Activated T-helper 17 cell treated with anti-CD3 and anti-CD28 coated beads, Interleukin-2, amount 50 U/mL, for 72 hours (primary cell): Measurements from ENCODE around the gene GRB7. TPM values are rescaled to one million over a fixed set of nuclear protein-coding genes. Genes with fewer than 3 reads are reported as not detected.
"Not testable (repeated sequence)": the region's sequence is repeated elsewhere in the genome, so short reads cannot be mapped to it uniquely, and the experiment has no call there.

Source experiments
- ATAC-seq: fragments of 150-1000 bp; cut with Tn5 transposase; replicated peaks from 2 replicates; pipeline ENCODE4 v1.10.0; 2021; ENCODE audit warnings: mild to moderate bottlenecking, moderate library complexity
- H3K27ac Mint-ChIP-seq: one replicate; pipeline ENCODE4 v1.8.0; 2022; ENCODE audit warnings: mixed read lengths
- H3K27me3 Mint-ChIP-seq: one replicate; pipeline ENCODE4 v1.8.0; 2022; ENCODE audit warnings: mixed read lengths
- H3K36me3 Mint-ChIP-seq: one replicate; pipeline ENCODE4 v1.8.0; 2022; ENCODE audit warnings: low read depth, mild to moderate bottlenecking, mixed read lengths
- H3K4me1 Mint-ChIP-seq: one replicate; pipeline ENCODE4 v1.8.0; 2022; ENCODE audit warnings: mixed read lengths
- H3K4me3 Mint-ChIP-seq: one replicate; pipeline ENCODE4 v1.8.0; 2022; ENCODE audit warnings: mild to moderate bottlenecking, mixed read lengths
- H3K9me3 Mint-ChIP-seq: one replicate; pipeline ENCODE4 v1.8.0; 2022; ENCODE audit warnings: mixed read lengths
- total RNA-seq, 2 donors: library from RNA; stranded (reverse); gene quantifications; one replicate each; pipeline ENCODE4 v1.2.3, GENCODE V29; 2022

Gene GRB7
- total RNA-seq, 2 donors from 2014 or later = 0.40 TPM; not detected in 1

DNA sequence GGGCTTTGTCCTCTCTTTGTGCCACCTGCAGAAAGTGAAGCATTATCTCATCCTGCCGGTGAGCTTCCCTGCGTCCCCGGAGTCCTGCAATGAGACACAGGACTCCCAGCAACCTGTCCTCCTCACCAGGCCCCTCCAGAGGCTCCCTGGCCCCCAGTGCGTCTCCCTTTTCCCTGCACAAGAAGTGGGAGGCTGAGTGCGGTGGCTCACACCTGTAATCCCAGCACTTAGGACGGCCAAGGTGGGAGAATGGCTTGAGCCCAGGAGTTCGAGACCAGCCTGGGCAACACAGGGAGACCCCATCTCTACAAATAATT is 8.4 kb downstream of the GRB7 start:
- no peaks in the 10 kb centered on the region for H3K36me3 Mint-ChIP-seq
- ATAC-seq = no peak
- no peak overlapping the region for H3K4me3 Mint-ChIP-seq
- H3K27ac Mint-ChIP-seq = no peak overlapping the region
- H3K4me1 Mint-ChIP-seq = no peaks in the 10 kb centered on the region
- H3K27me3 Mint-ChIP-seq = no peaks in the 10 kb centered on the region
- H3K9me3 Mint-ChIP-seq = no peaks in the 10 kb centered on the region

DNA sequence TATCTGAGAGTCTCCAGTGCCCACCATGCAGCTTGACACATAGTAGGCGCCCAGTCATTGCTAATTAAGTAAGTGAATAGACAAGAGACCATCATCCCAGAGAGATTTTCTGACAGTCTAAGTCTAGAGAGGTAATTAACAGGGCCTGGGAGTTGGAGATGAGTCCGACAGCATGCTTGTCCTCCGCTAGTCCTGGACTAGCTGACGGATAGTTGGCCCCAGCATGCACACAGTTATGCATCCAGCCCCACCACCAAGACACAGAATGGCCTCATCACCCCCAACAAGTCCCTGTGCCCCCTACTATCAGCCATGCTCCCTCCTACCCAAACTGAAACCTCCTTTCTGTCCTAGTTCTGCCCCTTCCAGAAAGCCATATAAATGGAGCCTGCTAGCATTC is 10.0 kb downstream of the GRB7 start:
- H3K9me3 Mint-ChIP-seq = no peaks in the 10 kb centered on the region
- H3K27me3 Mint-ChIP-seq = no peaks in the 10 kb centered on the region
- H3K36me3 Mint-ChIP-seq = no peaks in the 10 kb centered on the region
- no peaks in the 10 kb centered on the region for H3K4me1 Mint-ChIP-seq
- ATAC-seq = no peak
- H3K27ac Mint-ChIP-seq = no peak overlapping the region
- H3K4me3 Mint-ChIP-seq = no peak overlapping the region

- not testable (repeated sequence) for ATAC-seq, H3K36me3 Mint-ChIP-seq, H3K9me3 Mint-ChIP-seq, H3K27ac Mint-ChIP-seq, H3K27me3 Mint-ChIP-seq, H3K4me3 Mint-ChIP-seq, H3K4me1 Mint-ChIP-seq
Measured at GRCh38 chr17:39748444-39749034, 10.8 kb downstream of the GRB7 start.

GRCh38 chr17:39750131-39751015 is 12.6 kb downstream of the GRB7 start:
- Mint-ChIP-seq H3K4me3 (no peak overlapping the region), H3K4me1 (peaks cover 6% of the 10 kb centered on the region), H3K36me3 (no peaks in the 10 kb centered on the region), H3K27me3 (no peaks in the 10 kb centered on the region), H3K27ac (no peak overlapping the region), H3K9me3 (no peaks in the 10 kb centered on the region)
- no peak for ATAC-seq

DNA sequence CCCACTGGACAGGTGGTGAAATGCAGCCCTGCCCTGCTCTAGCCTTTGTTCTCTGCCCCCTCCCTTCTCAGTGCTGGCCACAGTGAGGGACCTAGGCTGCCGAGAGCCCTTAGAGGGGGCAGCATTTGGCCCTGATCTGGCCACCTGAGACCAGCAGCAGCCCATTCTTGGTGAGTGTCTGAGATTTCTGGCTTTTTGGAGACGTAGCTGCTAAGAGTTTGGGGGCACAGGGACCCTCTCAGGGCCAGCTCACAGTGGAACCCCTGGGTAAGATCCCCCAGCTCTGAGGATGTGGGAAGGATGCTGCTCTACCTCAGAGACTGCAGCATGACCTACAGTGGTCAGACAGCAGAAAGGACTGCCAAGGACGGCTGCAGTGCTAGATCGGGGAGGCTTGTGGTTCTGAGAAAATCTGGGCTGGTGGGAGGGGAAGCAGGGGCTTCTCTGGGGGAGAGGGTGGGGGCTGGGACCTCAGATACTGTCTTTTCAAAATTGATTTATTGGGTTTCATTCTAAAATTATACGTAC is 13.3 kb downstream of the GRB7 start:
- H3K36me3 Mint-ChIP-seq = no peaks in the 10 kb centered on the region
- H3K4me1 Mint-ChIP-seq = peaks cover 13% of the 10 kb centered on the region
- no peak overlapping the region for H3K4me3 Mint-ChIP-seq
- H3K27me3 Mint-ChIP-seq = no peaks in the 10 kb centered on the region
- ATAC-seq = no peak
- no peaks in the 10 kb centered on the region for H3K9me3 Mint-ChIP-seq
- H3K27ac Mint-ChIP-seq = peak overlapping the region; percentile 28

GRCh38 chr17:39751637-39752036 is 13.9 kb downstream of the GRB7 start:
- H3K4me1 Mint-ChIP-seq = peaks cover 19% of the 10 kb centered on the region
- H3K9me3 Mint-ChIP-seq = no peaks in the 10 kb centered on the region
- H3K27ac Mint-ChIP-seq = no peak overlapping the region
- ATAC-seq = no peak
- no peaks in the 10 kb centered on the region for H3K36me3 Mint-ChIP-seq
- H3K4me3 Mint-ChIP-seq = peak overlapping the region; percentile 63
- H3K27me3 Mint-ChIP-seq = no peaks in the 10 kb centered on the region

DNA sequence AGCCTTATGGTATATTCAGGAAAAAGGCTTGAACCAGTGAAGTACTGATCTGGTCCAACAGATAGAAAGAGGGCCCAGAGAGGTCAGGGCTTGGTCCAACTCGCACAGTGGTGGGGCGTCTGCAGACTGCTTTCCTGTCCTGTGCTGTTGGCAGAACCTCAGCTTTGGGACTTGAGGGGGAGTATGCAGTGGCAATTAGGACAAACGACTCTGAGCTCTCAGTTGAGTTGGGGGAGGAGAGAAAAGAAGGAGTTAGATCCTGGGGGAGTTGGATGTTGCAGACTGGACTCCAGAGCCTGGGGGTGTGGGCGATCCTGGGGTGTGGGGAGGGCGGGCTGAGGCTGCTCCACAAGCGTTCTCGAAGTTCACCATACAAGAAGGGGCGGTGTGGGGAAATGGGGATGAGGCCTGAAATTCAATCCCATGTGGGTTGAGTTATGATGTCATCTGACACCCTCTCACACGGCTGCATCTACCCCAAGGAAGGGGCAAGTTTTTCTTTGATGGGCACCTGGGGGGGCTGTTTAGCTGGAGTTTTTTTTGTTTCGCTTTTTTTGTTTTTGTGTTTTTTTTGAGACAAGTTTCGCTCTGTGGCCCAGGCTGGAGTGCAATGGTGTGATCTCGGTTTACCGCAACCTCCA is 14.6 kb downstream of the GRB7 start:
- peak overlapping the region; percentile 81 for H3K27ac Mint-ChIP-seq
- no peaks in the 10 kb centered on the region for H3K9me3 Mint-ChIP-seq
- H3K4me3 Mint-ChIP-seq = peak overlapping the region; percentile 76
- H3K36me3 Mint-ChIP-seq = no peaks in the 10 kb centered on the region
- no peak for ATAC-seq
- H3K27me3 Mint-ChIP-seq = no peaks in the 10 kb centered on the region
- peaks cover 25% of the 10 kb centered on the region for H3K4me1 Mint-ChIP-seq

DNA sequence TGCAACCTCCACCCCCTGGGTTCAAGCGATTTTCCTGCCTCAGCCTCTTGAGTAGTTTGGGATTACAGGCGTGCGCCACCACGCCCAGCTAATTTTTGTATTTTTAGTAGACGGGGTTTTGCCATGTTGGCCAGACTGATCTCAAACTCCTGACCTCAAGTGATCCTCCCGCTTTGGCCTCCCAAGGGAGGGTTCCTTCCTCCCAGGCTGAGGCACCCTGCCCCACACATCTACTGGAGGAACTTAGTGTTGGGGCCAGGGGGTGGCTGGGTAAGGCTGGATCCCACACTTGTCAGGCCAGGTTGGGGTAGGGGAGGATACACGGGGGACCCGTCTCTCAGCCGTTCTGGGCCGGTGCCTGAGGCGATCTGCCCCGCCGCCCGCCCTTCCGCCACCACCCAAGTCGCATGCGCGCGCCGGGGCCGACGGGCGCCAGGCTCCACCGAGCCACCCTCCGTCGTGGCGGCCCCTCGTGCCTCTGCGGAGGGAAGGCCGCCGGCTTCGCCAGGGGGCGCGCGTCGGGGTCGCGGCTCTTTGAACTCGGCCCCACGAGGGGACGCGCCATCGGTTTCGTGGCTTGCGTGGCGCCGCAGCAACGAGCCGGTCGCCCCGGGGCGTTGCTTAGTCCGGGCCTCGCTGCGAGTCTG is 15.9 kb downstream of the GRB7 start:
- Mint-ChIP-seq H3K4me1 (peaks cover 37% of the 10 kb centered on the region), H3K36me3 (peaks cover 12% of the 10 kb centered on the region), H3K9me3 (no peaks in the 10 kb centered on the region), H3K4me3 (peak overlapping the region; percentile 76), H3K27ac (peak overlapping the region; percentile 97), H3K27me3 (no peaks in the 10 kb centered on the region)
- peak; percentile 30 for ATAC-seq

DNA sequence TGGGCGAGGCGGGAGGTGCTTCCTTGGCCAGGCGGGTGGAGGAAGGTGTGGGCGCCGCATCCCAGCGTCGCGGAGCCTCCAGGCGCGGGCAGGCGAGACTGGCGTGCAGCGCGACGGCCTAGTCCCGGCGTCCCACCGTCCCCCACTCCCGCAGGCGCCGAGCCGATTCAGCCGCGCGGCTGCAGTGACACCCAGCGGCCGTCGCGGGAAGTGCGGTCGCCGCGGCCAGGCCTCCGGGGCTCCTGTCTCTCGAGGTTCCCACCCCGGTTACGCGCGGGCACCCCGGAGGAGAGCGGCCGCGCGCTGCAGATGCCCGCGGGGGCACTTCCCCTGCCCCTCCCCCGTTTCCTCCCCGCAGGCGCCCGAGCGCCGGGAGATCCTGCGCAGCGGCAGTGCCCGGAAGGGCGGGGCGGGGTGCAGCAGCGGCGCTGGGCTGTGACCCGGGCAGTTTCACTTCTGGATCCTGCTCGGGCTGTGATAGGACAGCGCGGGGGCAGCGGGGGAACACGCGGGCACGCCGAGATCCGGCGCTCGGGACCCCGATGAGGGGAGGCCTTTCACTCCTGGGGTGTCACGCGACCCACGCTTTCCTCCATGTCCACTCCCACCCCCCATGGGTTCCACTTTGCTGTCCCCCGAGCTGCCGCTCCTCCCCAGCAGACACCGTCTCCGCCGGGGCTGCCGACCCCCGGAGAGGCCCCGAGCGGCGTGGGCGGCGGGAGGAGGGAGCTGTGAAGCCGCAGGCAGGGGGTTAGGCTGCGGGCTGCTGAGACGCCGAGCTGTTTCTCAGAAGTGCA is 16.6 kb downstream of the GRB7 start:
- Mint-ChIP-seq H3K27me3 (no peaks in the 10 kb centered on the region), H3K36me3 (peaks cover 19% of the 10 kb centered on the region), H3K9me3 (no peaks in the 10 kb centered on the region), H3K27ac (peak overlapping the region; percentile 85), H3K4me1 (peaks cover 43% of the 10 kb centered on the region), H3K4me3 (peak overlapping the region; percentile 76)
- peak; percentile 82 for ATAC-seq

- Mint-ChIP-seq H3K9me3 (no peaks in the 10 kb centered on the region), H3K4me1 (peaks cover 43% of the 10 kb centered on the region), H3K4me3 (peak overlapping the region; percentile 76), H3K36me3 (peaks cover 25% of the 10 kb centered on the region), H3K27ac (peak overlapping the region; percentile 85), H3K27me3 (no peaks in the 10 kb centered on the region)
- no peak for ATAC-seq
Measured at GRCh38 chr17:39754958-39755553, 17.3 kb downstream of the GRB7 start.

DNA sequence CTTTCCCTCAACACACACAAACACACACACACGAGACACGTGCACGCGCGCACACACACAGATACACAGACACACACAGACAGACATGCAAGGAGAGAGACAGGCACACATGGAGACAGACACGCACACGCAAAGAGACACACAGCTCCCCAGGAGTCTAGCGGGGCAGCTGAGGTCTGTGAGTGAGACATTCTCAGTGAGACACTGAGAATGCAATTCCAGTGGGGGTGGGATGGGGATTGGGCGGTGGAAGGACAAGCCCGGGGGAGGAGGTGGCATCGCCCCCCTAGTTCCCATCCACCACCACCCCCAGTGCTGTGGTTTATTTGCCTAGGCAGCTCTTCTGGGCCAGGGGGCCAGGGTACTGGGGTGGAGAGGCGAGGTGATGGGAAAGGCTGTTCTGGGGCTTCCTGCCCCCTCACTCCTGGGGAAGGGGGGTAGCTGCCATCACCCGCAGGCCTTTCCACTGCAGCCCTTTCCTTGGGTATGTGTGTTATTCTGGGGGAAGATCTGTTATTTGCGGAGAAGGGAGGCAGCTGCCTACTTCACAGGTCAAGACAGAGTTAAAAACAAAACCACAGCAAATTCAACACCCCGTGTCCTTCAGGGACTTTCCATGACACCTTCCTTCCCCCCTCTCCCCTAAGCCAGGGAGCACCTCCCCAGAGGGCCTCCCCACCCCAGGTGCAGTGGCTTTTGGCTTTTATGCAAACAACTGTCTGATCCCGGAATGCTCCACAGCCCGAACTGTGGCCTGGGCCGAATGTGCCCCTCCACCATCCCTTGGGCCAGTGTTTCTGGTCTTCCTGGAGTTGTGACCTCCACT is 18.0 kb downstream of the GRB7 start:
- H3K27me3 Mint-ChIP-seq = no peaks in the 10 kb centered on the region
- peaks cover 30% of the 10 kb centered on the region for H3K36me3 Mint-ChIP-seq
- no peak for ATAC-seq
- peak overlapping the region; percentile 76 for H3K4me3 Mint-ChIP-seq
- H3K27ac Mint-ChIP-seq = peak overlapping the region; percentile 85
- H3K9me3 Mint-ChIP-seq = no peaks in the 10 kb centered on the region
- peaks cover 43% of the 10 kb centered on the region for H3K4me1 Mint-ChIP-seq

GRCh38 chr17:39756380-39757079 is 18.8 kb downstream of the GRB7 start:
- Mint-ChIP-seq H3K4me3 (peak overlapping the region; percentile 76), H3K4me1 (peaks cover 46% of the 10 kb centered on the region), H3K9me3 (no peaks in the 10 kb centered on the region), H3K27ac (peak overlapping the region; percentile 85), H3K27me3 (no peaks in the 10 kb centered on the region), H3K36me3 (peaks cover 37% of the 10 kb centered on the region)
- ATAC-seq = no peak
